GM18870 (cell line): ENCODE measurements around the gene ST6GALNAC4.

ENCODE experiments used
- ATAC-seq: cut with Tn5 transposase; IDR thresholded peaks from one replicate; pipeline ENCODE4 v1.9.1; 2021; ENCODE audit warnings: moderate library complexity; ENCODE audit not compliant: unreplicated experiment

The ST6GALNAC4 gene, protein sequence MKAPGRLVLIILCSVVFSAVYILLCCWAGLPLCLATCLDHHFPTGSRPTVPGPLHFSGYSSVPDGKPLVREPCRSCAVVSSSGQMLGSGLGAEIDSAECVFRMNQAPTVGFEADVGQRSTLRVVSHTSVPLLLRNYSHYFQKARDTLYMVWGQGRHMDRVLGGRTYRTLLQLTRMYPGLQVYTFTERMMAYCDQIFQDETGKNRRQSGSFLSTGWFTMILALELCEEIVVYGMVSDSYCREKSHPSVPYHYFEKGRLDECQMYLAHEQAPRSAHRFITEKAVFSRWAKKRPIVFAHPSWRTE

DNA sequence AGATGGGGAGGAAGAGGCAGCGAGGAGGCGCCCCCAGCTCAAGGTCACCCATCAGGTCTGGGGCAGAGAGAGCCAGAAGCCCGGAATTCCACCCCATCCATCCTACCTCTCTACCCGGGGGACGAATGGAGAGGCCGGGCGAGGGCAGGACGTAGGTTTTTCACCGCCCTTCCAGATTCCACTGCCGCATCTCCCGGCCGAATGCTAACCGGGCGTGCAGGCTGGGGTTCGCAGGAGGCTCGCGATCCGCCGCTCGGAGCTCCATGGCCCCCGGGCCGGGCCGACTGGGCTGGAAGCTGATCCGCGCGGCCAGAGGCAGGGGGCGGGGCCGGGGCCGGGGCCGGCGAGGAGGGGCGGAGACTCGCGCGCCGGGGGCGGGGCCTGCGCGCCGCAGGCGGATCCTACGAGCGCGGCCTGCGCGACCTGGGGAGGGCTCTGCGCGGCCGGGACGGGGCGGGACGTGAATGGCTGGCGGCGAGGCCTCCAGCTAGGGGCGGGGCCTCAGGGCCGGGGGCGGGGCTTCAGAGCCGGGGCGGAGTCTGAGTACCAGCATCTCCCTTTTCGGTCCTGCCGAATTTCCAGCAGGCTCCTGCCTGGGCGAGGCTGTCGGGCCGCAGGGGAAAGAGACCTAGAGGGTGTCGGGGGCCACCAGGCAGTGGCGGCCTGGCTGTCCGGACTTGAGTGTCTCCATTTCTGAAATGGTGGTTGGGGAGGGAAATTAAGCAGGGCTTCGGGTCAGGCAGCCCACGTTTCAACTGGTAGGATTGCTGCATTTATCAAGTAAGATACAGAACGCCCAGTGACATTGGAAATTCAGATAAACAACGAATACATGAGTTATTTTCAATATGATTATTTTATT, at the start of gene ST6GALNAC4:
Gene ST6GALNAC4 (minus strand): TSS at position 322 of the 862 bp plus-strand sequence. CDS start 622 bp downstream, outside the sequence.
- ATAC-seq = no peak

DNA sequence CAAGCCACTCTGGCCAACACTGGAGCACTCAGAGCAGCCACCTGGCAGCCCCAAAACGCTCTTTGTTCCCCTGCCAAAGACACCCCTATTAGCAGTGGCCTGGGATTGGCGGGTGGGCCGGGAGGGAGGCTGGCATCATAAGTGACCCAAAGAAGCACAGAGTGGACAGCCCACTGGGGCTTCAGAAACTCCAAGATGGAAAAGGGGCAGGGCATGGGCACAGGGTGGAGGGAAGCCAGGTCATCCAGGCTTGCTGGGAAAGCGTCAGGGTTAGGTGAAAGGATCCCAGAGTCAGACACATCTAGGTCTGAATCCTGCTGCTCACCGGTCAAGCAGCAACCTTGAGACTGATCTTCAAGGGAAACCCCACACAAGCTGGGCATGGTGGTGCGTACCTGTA, 49.1 kb upstream of the ST6GALNAC4 start:
- no peak for ATAC-seq

GRCh38 chr9:127963359-127964064, 46.7 kb upstream of the ST6GALNAC4 start:
- no peak for ATAC-seq

- no peak for ATAC-seq
Observed at GRCh38 chr9:127963041-127963358, 46.2 kb upstream of the ST6GALNAC4 start.

DNA sequence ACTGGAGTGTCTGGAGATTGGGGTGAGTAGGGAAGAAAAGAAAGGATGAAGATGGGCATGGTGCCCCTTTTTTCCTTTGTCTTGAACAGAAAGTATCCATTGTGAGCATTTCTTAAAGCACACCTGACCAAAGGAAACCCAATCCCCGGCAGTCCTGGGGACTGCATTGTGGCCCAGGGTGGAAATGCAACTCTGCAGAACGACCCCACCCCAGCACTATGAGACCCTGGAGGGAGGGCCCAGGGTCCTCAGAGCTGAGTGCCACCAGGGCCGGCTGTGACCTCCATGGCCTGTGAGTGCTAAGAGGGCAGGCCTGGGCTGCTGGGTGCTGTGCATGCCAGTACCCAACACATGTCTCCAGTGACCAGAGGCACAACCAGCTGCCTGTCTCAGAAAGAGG, 45.4 kb upstream of the ST6GALNAC4 start:
- no peak for ATAC-seq

- ATAC-seq = no peak
Observed at GRCh38 chr9:127961613-127962155, 44.8 kb upstream of the ST6GALNAC4 start.

DNA sequence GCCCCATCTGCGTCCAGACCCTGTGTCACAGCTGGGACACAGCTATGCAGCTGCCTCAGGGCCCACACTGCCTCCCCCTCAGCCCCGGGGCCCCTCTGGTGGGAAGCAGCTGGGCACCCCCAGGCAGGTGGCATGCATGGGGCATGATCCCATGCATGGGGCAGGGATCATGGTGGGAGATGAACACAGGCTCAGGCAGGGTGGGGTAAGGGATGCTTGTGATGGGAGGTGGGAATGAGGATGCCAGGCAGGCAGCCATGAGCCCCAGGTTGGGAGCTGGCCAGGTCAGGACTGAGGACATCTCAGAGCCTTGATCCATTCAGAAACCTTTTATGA, 44.3 kb upstream of the ST6GALNAC4 start:
- ATAC-seq = no peak

DNA sequence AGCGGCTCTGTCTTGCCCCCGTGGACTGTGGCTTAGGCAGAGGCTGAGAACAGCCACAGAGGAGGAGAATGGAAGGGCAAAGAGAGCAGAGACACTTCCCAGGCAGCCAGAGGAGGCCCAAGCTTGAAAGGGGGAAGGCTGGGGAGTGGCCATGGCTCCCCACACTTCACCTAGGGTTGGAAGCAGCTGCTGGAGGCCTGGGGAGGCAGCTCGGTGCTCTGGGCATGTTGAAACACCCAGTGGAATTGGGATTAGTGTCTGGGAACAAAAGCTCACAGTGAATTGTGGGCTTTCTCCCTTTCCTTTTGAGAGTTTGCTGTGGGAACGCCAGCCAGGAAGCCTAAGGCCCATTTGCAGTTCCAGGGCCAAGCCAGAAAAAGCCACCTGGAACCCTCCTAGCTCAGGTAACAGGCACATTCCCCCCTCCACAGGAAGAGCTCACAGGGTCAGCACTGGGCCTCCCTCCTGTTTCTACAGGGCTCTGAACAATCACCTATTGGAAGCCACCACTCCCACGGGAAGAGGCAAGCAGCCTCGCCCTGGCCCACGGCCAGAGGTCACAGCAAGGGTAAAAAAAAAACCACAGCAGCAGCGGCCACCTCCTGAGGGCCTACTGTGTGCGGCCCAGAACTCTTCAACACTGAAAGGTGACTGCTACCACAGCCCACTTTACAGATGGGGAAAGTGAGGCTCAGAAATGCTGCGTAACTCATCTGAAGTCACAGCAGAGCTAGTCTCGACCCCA, 43.7 kb upstream of the ST6GALNAC4 start:
- no peak for ATAC-seq

DNA sequence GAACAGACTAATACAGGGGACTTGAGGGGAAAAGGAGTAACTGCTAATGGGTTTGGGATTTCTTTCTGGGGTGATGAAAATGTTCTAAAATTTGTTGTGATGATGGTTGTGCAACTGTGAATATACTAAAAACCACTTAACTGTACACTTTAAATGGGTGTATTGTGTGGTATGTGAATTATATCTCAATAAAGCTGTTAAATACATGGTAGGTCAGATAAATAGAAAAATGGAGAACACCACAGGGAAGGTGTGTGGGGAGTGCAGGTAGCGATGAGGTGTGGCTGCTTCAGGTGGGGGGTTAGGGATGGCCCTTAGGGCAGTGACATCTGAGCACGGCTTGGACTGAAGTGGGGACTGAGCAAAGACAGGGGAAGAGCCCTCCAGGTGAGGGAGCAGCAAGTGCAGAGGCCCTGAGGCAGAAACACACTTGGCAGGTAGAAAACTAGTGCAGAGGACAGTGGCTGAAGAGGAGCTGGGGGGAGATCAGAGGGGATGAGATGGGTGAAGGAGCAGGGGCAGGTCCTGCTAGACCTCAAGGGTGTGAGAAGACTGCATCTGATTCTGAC, 43.1 kb upstream of the ST6GALNAC4 start:
- ATAC-seq = no peak

DNA sequence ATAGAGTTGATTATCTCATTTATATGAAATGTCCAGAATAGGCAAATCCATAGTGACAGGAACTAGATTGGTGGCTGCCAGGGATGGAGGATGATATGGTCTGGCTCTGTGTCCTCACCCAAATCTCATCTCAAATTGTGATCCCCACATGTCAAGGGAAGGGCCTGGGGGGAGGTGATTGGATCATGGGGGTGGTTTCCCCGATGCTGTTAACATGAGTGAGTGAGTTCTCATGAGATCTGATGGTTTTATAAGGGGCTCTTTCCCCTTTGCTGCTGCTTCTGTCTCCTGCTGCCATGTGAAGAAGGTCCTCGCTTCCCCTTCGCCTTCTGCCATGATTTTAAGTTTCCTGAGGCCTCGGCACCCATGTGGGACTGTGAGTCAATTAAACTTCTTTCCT, 42.6 kb upstream of the ST6GALNAC4 start:
- no peak for ATAC-seq

GRCh38 chr9:127958728-127959127, 41.9 kb upstream of the ST6GALNAC4 start:
- no peak for ATAC-seq

GRCh38 chr9:127955294-127956015, 38.6 kb upstream of the ST6GALNAC4 start:
- no peak for ATAC-seq

DNA sequence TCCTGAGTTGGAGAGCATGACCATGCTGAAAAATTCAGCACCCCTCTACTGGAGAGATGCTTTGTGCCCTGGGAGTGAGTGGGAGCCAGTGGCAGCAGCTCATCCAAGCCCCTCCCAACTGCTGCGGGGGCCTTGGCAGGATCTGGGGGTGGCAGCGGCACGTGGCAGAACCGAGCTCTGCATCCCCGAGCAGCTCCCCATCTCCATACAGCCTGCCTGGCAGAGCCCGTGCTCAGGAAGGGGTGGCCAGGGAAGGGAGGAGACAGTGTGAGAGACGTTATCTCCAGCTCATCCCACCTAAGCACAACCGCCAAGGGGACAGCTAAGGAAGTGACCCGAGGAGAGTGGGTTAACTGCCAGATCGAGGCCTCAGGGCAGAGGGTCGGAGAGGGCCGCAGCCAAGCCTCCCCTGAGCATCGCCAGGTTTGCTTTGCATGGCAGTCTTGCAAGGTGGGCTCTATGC, 38.0 kb upstream of the ST6GALNAC4 start:
- ATAC-seq = no peak

GRCh38 chr9:127953768-127954505, 37.1 kb upstream of the ST6GALNAC4 start:
- no peak for ATAC-seq

DNA sequence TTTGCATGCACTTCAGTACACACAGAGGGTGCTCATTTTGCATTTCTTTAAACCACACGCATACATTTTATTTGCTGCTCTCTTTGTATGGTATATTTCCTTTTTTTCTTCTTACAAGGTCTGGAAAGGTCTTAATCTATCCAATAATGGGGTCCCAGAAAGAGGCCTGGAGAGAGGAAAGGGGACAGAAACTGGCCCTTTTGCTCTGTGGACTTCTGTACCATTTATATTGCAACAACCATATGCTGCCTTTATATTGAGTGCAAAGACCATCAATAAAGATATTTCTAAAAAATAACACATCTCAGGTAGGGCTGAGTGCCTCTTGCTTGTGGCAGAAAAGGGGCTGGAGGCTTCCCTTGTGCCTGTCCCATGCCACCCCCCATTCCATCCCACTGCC, 36.3 kb upstream of the ST6GALNAC4 start:
- no peak for ATAC-seq

DNA sequence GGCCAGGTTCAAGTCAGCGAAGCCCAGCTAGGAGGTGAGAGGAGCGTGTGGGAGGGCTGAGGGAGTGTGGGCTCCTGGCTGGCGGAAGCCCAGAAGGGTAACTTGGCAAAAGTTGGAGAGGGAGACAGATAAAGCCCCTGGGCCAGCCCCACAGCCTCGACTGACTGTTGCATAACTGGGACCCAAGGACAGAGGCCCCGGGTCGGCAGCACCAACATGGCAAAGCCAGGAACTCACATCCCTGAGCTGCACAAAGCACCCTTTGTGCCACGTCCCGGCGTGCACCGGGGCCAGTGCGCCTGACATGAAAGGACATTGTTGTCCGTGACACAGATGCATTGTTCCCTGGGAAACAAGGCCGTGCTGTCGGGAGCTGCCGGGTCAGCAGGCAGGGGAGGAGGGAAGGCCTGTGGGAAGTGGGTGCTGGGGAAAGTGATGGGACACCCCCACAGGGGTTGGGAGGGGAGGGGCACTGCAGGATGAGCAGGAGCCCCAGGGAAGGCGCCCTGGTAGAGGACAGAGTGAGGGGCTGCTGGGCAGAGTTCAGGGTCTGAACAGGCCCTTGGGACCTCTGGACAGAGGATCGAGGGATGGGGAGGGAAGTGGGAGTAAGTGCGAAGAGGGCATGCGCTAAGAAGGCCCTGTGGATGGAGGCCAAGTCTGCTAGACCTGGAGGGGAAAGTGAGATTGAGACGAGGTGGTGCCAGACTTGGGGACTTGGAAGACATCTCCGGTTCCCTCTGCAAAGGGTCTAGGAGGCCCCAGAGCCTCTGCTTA, 33.9 kb upstream of the ST6GALNAC4 start:
- no peak for ATAC-seq

DNA sequence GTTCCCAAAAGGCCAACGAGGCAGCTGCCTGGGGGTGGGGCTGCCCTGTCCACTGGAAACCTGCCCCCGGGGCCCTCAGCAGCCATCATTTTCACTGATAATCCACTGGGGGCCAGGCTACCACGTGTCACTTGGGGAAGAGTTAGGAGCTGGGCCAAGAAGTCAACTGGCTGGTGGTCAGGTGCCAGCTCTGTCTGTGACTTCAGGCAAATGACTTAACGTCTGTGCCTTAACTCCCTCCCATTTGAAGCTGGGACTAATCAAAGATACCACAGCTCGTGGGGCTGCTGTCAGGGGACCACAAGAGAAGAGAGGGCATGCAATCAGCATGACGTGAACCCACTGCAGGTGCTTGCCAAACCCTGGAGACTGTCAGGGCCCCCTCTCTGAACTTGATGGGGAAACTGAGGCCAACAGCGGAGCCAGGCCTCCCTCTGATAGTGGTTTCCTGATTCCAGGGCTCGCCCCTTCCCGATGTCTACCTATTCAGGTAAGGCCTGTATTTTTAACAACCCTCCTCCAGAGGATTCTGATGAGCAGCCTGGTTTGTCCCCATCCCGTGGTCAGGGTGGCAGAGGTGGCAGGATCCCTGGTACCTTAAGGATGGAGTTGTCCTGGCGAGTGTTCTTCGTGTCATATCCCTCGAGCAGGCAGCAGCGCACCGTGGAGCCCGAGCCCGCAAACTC, 33.1 kb upstream of the ST6GALNAC4 start:
- ATAC-seq = no peak
